ENCODE results near the gene PRKAR1A. TPM values are rescaled to one million over a fixed set of nuclear protein-coding genes. Genes with fewer than 3 reads are reported as not detected.

The PRKAR1A gene
- total RNA-seq, 1 donor from 2014 or later = 389 TPM

DNA sequence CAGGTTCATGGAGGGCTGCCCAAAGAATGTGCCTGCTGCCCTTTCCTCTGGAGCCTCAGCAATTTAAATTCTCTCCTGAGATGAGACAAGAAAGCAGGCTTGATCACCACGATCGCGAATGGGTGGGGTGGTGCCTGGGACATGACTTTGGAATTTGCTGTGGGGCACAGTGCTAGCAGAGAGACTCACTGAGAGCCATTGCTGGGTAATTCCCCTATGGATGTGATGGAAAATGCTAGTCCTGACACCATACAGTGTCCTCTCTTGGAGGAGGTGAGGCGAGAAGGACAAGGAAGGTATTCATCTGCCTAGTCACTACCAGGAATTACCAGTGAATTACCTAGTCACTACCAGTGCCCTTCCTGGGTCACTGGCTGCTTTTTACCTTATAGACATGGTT is 73.4 kb downstream of the PRKAR1A start:
- ATAC-seq (no peak), DNase-seq (no peak)
- no peaks in the 10 kb centered on the region for H3K36me3 ChIP-seq
- no peaks in the 10 kb centered on the region for H3K9me3 ChIP-seq
- peaks cover 6% of the 10 kb centered on the region for H3K4me1 ChIP-seq
- TF ChIP-seq, protein P1, sequence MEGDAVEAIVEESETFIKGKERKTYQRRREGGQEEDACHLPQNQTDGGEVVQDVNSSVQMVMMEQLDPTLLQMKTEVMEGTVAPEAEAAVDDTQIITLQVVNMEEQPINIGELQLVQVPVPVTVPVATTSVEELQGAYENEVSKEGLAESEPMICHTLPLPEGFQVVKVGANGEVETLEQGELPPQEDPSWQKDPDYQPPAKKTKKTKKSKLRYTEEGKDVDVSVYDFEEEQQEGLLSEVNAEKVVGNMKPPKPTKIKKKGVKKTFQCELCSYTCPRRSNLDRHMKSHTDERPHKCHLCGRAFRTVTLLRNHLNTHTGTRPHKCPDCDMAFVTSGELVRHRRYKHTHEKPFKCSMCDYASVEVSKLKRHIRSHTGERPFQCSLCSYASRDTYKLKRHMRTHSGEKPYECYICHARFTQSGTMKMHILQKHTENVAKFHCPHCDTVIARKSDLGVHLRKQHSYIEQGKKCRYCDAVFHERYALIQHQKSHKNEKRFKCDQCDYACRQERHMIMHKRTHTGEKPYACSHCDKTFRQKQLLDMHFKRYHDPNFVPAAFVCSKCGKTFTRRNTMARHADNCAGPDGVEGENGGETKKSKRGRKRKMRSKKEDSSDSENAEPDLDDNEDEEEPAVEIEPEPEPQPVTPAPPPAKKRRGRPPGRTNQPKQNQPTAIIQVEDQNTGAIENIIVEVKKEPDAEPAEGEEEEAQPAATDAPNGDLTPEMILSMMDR (IDR thresholded peaks at IDR 0.05) = no peak
- H3K27ac ChIP-seq = no peak overlapping the region
- H3K27me3 ChIP-seq = no peaks in the 10 kb centered on the region
- no peak overlapping the region for H3K4me3 ChIP-seq
- intact Hi-C loops (cut with DNase I) = no loop called here

DNA sequence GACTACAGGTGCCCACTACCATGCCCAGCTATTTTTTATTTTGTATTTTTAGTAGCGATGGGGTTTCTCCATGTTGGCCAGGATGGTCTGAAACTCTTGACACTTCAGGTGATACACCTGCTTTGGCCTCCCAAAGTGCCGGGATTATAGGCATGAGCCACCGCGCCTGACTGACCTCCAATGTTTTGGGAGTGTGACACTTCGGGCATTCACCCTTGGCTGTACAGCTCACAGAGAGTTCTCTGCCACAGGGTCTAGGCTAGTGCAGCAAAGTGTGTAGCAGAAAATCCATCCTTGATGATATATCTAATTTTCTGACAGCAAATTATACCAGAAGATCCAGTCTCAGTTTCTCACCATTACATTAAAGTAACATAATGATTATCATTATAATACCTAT is 74.8 kb downstream of the PRKAR1A start:
- intact Hi-C loops (cut with DNase I) = no loop called here
- DNase-seq = no peak
- Histone ChIP-seq H3K4me1 (no peaks in the 10 kb centered on the region), H3K27me3 (peaks cover 4% of the 10 kb centered on the region), H3K36me3 (no peaks in the 10 kb centered on the region), H3K4me3 (no peak overlapping the region), H3K27ac (no peak overlapping the region), H3K9me3 (no peaks in the 10 kb centered on the region)
- ATAC-seq = no peak
- TF ChIP-seq, protein P1 (IDR thresholded peaks at IDR 0.05) = no peak

GRCh38 chr17:68587847-68588246 is 75.6 kb downstream of the PRKAR1A start:
- H3K9me3 ChIP-seq = no peaks in the 10 kb centered on the region
- ATAC-seq = no peak
- H3K27ac ChIP-seq = no peak overlapping the region
- H3K36me3 ChIP-seq = no peaks in the 10 kb centered on the region
- DNase-seq = no peak
- peaks cover 2% of the 10 kb centered on the region for H3K4me1 ChIP-seq
- intact Hi-C loops (cut with DNase I) = no loop called here
- peaks cover 4% of the 10 kb centered on the region for H3K27me3 ChIP-seq
- no peak overlapping the region for H3K4me3 ChIP-seq
- TF ChIP-seq, protein P1 (IDR thresholded peaks at IDR 0.05) = no peak

DNA sequence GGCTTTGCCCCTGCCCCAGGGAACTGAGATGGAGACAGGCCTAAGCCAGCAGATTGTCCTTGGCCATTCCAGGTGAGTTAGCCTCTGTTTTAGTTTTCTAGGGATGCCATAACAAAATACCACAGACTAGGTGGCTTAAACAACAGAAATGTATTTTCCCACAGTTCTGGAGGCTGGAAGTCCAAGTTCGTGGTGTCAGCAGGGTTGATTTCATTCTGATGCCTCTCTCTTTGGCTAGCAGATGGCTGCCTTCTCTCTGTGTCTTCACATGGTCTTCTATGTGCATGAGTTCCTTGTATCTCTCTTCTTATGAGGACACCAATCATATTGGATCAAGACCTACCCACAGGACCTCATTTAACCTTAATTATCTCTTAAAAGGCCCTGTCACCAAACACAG is 76.1 kb downstream of the PRKAR1A start:
- DNase-seq = no peak
- Histone ChIP-seq H3K27ac (no peak overlapping the region), H3K9me3 (no peaks in the 10 kb centered on the region), H3K36me3 (no peaks in the 10 kb centered on the region), H3K27me3 (peaks cover 4% of the 10 kb centered on the region), H3K4me1 (peaks cover 7% of the 10 kb centered on the region), H3K4me3 (no peak overlapping the region)
- no peak for ATAC-seq
- intact Hi-C loops (cut with DNase I) = no loop called here
- TF ChIP-seq, protein P1 (IDR thresholded peaks at IDR 0.05) = no peak

DNA sequence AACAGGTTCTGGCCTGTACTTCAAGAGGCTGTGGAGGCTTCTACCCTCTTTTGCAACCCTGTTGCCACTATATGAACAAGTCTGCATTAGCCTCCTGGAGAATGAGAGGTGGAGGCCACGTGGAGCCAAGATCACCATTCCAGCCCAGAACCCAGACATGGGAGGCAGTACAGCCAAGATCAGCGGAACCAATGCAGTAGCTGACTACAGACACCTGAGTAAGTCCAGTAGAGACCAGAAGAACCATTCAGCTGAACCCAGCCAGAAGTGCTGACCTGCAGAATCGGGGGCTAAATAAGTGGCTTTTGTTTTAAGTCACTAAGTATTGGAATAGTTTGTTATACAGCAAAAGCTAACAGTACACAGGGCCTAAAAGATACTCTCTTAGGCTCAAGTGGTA is 76.9 kb downstream of the PRKAR1A start:
- Histone ChIP-seq H3K36me3 (no peaks in the 10 kb centered on the region), H3K4me3 (no peak overlapping the region), H3K27ac (no peak overlapping the region), H3K4me1 (peaks cover 14% of the 10 kb centered on the region), H3K9me3 (no peaks in the 10 kb centered on the region), H3K27me3 (peaks cover 4% of the 10 kb centered on the region)
- intact Hi-C loops (cut with DNase I) = no loop called here
- no peak for DNase-seq
- no peak for ATAC-seq
- TF ChIP-seq, protein P1 (IDR thresholded peaks at IDR 0.05) = no peak

- no peak for ATAC-seq
- Histone ChIP-seq H3K27me3 (peaks cover 4% of the 10 kb centered on the region), H3K9me3 (no peaks in the 10 kb centered on the region), H3K27ac (no peak overlapping the region), H3K4me1 (peaks cover 25% of the 10 kb centered on the region), H3K4me3 (no peak overlapping the region), H3K36me3 (no peaks in the 10 kb centered on the region)
- intact Hi-C loops (cut with DNase I) = no loop called here
- TF ChIP-seq, protein P1 (IDR thresholded peaks at IDR 0.05) = no peak
- DNase-seq = no peak
These were observed 79.4 kb downstream of the PRKAR1A start for GRCh38 chr17:68591583-68591982.
